Measurements from ENCODE around the gene EIF1. TPM values are rescaled to one million over a fixed set of nuclear protein-coding genes. Genes with fewer than 3 reads are reported as not detected.
A peak's percentile ranks its signal among the peaks of the same experiment; 100 is the strongest.

Gene EIF1
- total RNA-seq, 1 experiment from 2014 or later = 1,945 TPM

- ChIA-PET CTCF (interaction anchor here (1.8 kb wide), 1 partner anchor 61 kb away, joined by 10 read pairs; no protein-coding TSS in a partner anchor), POLR2A (interaction anchor here (1.3 kb wide), 1 partner anchor 61 kb away, joined by 4 read pairs; no protein-coding TSS in a partner anchor)
- Mint-ChIP-seq H3K4me1 (ENCODE audit: insufficient read depth, unreplicated experiment) (peaks cover 16% of the 10 kb centered on the region), H3K4me3 (ENCODE audit: unreplicated experiment) (no peak overlapping the region), H3K36me3 (ENCODE audit: insufficient read depth, unreplicated experiment) (no peaks in the 10 kb centered on the region), H3K27me3 (ENCODE audit: insufficient read depth, unreplicated experiment) (peaks cover 27% of the 10 kb centered on the region), H3K27ac (ENCODE audit: low read depth, unreplicated experiment) (peak overlapping the region; percentile 78), H3K9me3 (ENCODE audit: unreplicated experiment) (no peaks in the 10 kb centered on the region)
- BruUV-seq (replicated peaks) = no TSS peak
- intact Hi-C loops (cut with micrococcal nuclease) = loop anchor here (2.0 to 5.0 kb wide), 4 partner anchors 33 to 377 kb away; partner anchors contain the start of gene P3H4
- TF ChIP-seq CTCF (IDR thresholded peaks at IDR 0.05; ENCODE audit: unreplicated experiment) = no peak
- peak; percentile 41 for DNase-seq (ENCODE audit: unreplicated experiment)
Measured at GRCh38 chr17:41739661-41740352, 51.1 kb downstream of the EIF1 start.

GRCh38 chr17:41740506-41740905 lies 51.8 kb downstream of the EIF1 start:
- intact Hi-C loops (cut with micrococcal nuclease) = no loop called here
- TF ChIP-seq CTCF (IDR thresholded peaks at IDR 0.05; ENCODE audit: unreplicated experiment) = no peak
- ChIA-PET CTCF (interaction anchor here (1.8 kb wide), 1 partner anchor 61 kb away, joined by 10 read pairs; no protein-coding TSS in a partner anchor), POLR2A (interaction anchor here (0.9 kb wide), 1 partner anchor 125 kb away, joined by 4 read pairs; the partner anchor contains the start of gene KLHL11)
- H3K27me3 Mint-ChIP-seq (ENCODE audit: insufficient read depth, unreplicated experiment) = peaks cover 20% of the 10 kb centered on the region
- H3K4me1 Mint-ChIP-seq (ENCODE audit: insufficient read depth, unreplicated experiment) = peaks cover 16% of the 10 kb centered on the region
- no peak overlapping the region for H3K27ac Mint-ChIP-seq (ENCODE audit: low read depth, unreplicated experiment)
- no peak for DNase-seq (ENCODE audit: unreplicated experiment)
- no TSS peak for BruUV-seq (replicated peaks)
- no peaks in the 10 kb centered on the region for H3K9me3 Mint-ChIP-seq (ENCODE audit: unreplicated experiment)
- H3K36me3 Mint-ChIP-seq (ENCODE audit: insufficient read depth, unreplicated experiment) = no peaks in the 10 kb centered on the region
- H3K4me3 Mint-ChIP-seq (ENCODE audit: unreplicated experiment) = no peak overlapping the region

- H3K36me3 Mint-ChIP-seq (ENCODE audit: insufficient read depth, unreplicated experiment) = no peaks in the 10 kb centered on the region
- no peak overlapping the region for H3K27ac Mint-ChIP-seq (ENCODE audit: low read depth, unreplicated experiment)
- TF ChIP-seq CTCF (IDR thresholded peaks at IDR 0.05; ENCODE audit: unreplicated experiment) = no peak
- H3K4me1 Mint-ChIP-seq (ENCODE audit: insufficient read depth, unreplicated experiment) = peaks cover 16% of the 10 kb centered on the region
- no peak for DNase-seq (ENCODE audit: unreplicated experiment)
- POLR2A ChIA-PET = interaction anchor here (0.7 to 0.8 kb wide), 2 partner anchors 60 to 69 kb away, joined by 3 read pairs; no protein-coding TSS in a partner anchor
- no peak overlapping the region for H3K4me3 Mint-ChIP-seq (ENCODE audit: unreplicated experiment)
- peaks cover 8% of the 10 kb centered on the region for H3K27me3 Mint-ChIP-seq (ENCODE audit: insufficient read depth, unreplicated experiment)
- CTCF ChIA-PET = interaction anchor here (0.6 to 1.1 kb wide), 4 partner anchors 60 to 643 kb away, joined by 3 to 6 read pairs (median 4); partner anchors contain the start of gene P3H4
- H3K9me3 Mint-ChIP-seq (ENCODE audit: unreplicated experiment) = no peaks in the 10 kb centered on the region
- BruUV-seq (replicated peaks) = no TSS peak
- intact Hi-C loops (cut with micrococcal nuclease) = no loop called here
Measured at GRCh38 chr17:41741709-41742108, 53.0 kb downstream of the EIF1 start.

Other genes with a start within 250 kb of the EIF1 start
- not detected in 2 replicates for gene KRT38, start 247.9 kb upstream of the EIF1 start, total RNA-seq (2022)
- not detected in 2 replicates for gene KRT32, start 221.5 kb upstream of the EIF1 start, total RNA-seq (2022)
- not detected in 2 replicates for gene KRT35, start 207.7 kb upstream of the EIF1 start, total RNA-seq (2022)
- not detected in 2 replicates for gene KRT36, start 199.0 kb upstream of the EIF1 start, total RNA-seq (2022)
- gene KRT13, start 183.3 kb upstream of the EIF1 start, total RNA-seq (2022) = not detected in 2 replicates
- 28.8 and 83.4 TPM in 2 replicates for gene KRT15, start 170.0 kb upstream of the EIF1 start, total RNA-seq (2022)
- gene KRT19, start 160.6 kb upstream of the EIF1 start, total RNA-seq (2022) = 0.68 TPM in 1 of 2 replicates, not detected in the other
- gene KRT9, start 116.8 kb upstream of the EIF1 start, total RNA-seq (2022) = 0.21 and 0.27 TPM in 2 replicates
- gene KRT14, start 102.0 kb upstream of the EIF1 start, total RNA-seq (2022) = 696 and 1,755 TPM in 2 replicates
- 74.5 and 109 TPM in 2 replicates for gene KRT16, start 76.1 kb upstream of the EIF1 start, total RNA-seq (2022)
- 1,990 and 4,105 TPM in 2 replicates for gene KRT17, start 64.3 kb upstream of the EIF1 start, total RNA-seq (2022)
- gene GAST, start 23.4 kb downstream of the EIF1 start, total RNA-seq (2022) = not detected in 2 replicates
- 0.37 and 0.49 TPM in 2 replicates for gene HAP1, start 45.8 kb downstream of the EIF1 start, total RNA-seq (2022)
- gene JUP, start 97.8 kb downstream of the EIF1 start, total RNA-seq (2022) = 112 and 131 TPM in 2 replicates
- gene P3H4, start 123.1 kb downstream of the EIF1 start, total RNA-seq (2022) = 36.4 and 41.5 TPM in 2 replicates
- gene FKBP10, start 124.1 kb downstream of the EIF1 start, total RNA-seq (2022) = 142 and 159 TPM in 2 replicates
- 59.8 and 65.1 TPM in 2 replicates for gene NT5C3B, start 147.3 kb downstream of the EIF1 start, total RNA-seq (2022)
- not detected in 2 replicates for gene KLHL10, start 148.9 kb downstream of the EIF1 start, total RNA-seq (2022)
- 19.1 and 22.3 TPM in 2 replicates for gene KLHL11, start 176.5 kb downstream of the EIF1 start, total RNA-seq (2022)
- gene ACLY, start 230.1 kb downstream of the EIF1 start, total RNA-seq (2022) = 67.7 and 67.9 TPM in 2 replicates
- gene ODAD4, start 241.7 kb downstream of the EIF1 start, total RNA-seq (2022) = 0.96 and 1.3 TPM in 2 replicates